ENCODE measurements around the gene TUB.
A peak's percentile ranks its signal among the peaks of the same experiment; 100 is the strongest.

The TUB gene

GRCh38 chr11:8097062-8097461 is 16.1 kb downstream of the TUB start (continued):
- no peak for TF ChIP-seq ZNF211 (tag by site-specific recombination; IDR thresholded peaks at IDR 0.05; ENCODE audit: low read depth)
- no peak for TF ChIP-seq ZNF132 (tag by site-specific recombination; IDR thresholded peaks at IDR 0.05; ENCODE audit: borderline replicate concordance)
- TF ChIP-seq ZNF133 (tag by site-specific recombination; IDR thresholded peaks at IDR 0.05), result no peak
- TF ChIP-seq, protein P1, sequence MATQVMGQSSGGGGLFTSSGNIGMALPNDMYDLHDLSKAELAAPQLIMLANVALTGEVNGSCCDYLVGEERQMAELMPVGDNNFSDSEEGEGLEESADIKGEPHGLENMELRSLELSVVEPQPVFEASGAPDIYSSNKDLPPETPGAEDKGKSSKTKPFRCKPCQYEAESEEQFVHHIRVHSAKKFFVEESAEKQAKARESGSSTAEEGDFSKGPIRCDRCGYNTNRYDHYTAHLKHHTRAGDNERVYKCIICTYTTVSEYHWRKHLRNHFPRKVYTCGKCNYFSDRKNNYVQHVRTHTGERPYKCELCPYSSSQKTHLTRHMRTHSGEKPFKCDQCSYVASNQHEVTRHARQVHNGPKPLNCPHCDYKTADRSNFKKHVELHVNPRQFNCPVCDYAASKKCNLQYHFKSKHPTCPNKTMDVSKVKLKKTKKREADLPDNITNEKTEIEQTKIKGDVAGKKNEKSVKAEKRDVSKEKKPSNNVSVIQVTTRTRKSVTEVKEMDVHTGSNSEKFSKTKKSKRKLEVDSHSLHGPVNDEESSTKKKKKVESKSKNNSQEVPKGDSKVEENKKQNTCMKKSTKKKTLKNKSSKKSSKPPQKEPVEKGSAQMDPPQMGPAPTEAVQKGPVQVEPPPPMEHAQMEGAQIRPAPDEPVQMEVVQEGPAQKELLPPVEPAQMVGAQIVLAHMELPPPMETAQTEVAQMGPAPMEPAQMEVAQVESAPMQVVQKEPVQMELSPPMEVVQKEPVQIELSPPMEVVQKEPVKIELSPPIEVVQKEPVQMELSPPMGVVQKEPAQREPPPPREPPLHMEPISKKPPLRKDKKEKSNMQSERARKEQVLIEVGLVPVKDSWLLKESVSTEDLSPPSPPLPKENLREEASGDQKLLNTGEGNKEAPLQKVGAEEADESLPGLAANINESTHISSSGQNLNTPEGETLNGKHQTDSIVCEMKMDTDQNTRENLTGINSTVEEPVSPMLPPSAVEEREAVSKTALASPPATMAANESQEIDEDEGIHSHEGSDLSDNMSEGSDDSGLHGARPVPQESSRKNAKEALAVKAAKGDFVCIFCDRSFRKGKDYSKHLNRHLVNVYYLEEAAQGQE (tag by site-specific recombination; IDR thresholded peaks at IDR 0.05), result no peak
- no peak for TF ChIP-seq ZNF629 (tag by site-specific recombination; IDR thresholded peaks at IDR 0.05)
- no peak for TF ChIP-seq EGR2 (tag by site-specific recombination; IDR thresholded peaks at IDR 0.05; ENCODE audit: low read depth)

GRCh38 chr11:8097468-8097867 is 16.5 kb downstream of the TUB start:
- POLR2A ChIA-PET, result interaction anchor here (0.6 kb wide), 1 partner anchor 14 kb away, joined by 4 read pairs; no protein-coding TSS in a partner anchor
- Histone ChIP-seq H3K4me1 (ENCODE audit: control insufficient read depth, insufficient read depth, low read length) (no peaks in the 10 kb centered on the region), H3K36me3 (ENCODE audit: control insufficient read depth in 2 of 2, insufficient read depth in 1 of 2, low read length in 2 of 2) (peaks cover 0 to 100% of the 10 kb centered on the region in 2 experiments; a peak in 1 of 3 replicates), H3K9me3 (ENCODE audit: control insufficient read depth, insufficient read depth, low read depth, low read length) (no peaks in the 10 kb centered on the region), H3K27ac (ENCODE audit: extremely low read depth, low read depth, low read length) (no peak overlapping the region), H3K4me3 (ENCODE audit: low read depth, low read length) (no peak overlapping the region)
- CTCF ChIA-PET, result interaction anchor here (0.6 to 19.6 kb wide), 7 partner anchors 12 to 401 kb away, joined by 3 to 532 read pairs (median 25); no protein-coding TSS in a partner anchor
- TF ChIP-seq ZNF664 (tag by site-specific recombination; IDR thresholded peaks at IDR 0.05) (no peak), ZNF600 (tag by site-specific recombination; IDR thresholded peaks at IDR 0.05) (0 out of 2 replicates have a peak, but pooled peaks have one; percentile 12)

DNA sequence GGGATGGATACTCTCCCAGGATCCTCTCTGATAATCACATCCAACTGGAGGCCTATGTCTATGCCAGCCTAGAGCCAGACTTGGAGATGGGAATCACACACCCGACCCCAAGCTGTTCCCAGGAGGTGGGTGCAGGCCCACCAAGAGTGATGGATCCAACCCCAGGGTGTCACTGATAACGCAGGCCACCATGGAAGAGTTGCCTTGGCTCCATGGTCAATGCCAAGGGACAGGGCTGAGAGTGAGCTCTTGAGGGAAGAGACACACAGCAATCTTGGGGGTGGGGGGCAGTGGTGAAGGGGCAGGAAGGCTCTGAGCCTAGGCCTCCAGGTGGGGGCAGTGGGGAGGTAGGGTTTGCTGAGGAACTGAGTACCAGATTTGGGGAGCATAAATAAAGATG is 16.9 kb downstream of the TUB start:
- ChIA-PET POLR2A (interaction anchor here (0.6 to 1.3 kb wide), 2 partner anchors 15 to 111 kb away, joined by 3 to 4 read pairs; partner anchors contain the start of gene EIF3F), CTCF (interaction anchor here (0.6 to 19.6 kb wide), 11 partner anchors 11 to 401 kb away, joined by 3 to 532 read pairs (median 11); no protein-coding TSS in a partner anchor)
- no peaks in the 10 kb centered on the region for H3K9me3 ChIP-seq (ENCODE audit: control insufficient read depth, insufficient read depth, low read depth, low read length)
- no peak overlapping the region for H3K4me3 ChIP-seq (ENCODE audit: low read depth, low read length)
- H3K36me3 ChIP-seq (ENCODE audit: control insufficient read depth in 2 of 2, insufficient read depth in 1 of 2, low read length in 2 of 2), result peaks cover 0 to 100% of the 10 kb centered on the region in 2 experiments; a peak in 1 of 3 replicates
- TF ChIP-seq, protein P2, sequence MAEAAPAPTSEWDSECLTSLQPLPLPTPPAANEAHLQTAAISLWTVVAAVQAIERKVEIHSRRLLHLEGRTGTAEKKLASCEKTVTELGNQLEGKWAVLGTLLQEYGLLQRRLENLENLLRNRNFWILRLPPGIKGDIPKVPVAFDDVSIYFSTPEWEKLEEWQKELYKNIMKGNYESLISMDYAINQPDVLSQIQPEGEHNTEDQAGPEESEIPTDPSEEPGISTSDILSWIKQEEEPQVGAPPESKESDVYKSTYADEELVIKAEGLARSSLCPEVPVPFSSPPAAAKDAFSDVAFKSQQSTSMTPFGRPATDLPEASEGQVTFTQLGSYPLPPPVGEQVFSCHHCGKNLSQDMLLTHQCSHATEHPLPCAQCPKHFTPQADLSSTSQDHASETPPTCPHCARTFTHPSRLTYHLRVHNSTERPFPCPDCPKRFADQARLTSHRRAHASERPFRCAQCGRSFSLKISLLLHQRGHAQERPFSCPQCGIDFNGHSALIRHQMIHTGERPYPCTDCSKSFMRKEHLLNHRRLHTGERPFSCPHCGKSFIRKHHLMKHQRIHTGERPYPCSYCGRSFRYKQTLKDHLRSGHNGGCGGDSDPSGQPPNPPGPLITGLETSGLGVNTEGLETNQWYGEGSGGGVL (tag by site-specific recombination; IDR thresholded peaks at IDR 0.05), result no peak
- TF ChIP-seq ZNF48 (tag by site-specific recombination; IDR thresholded peaks at IDR 0.05) (no peak), IKZF3 (tag by site-specific recombination; IDR thresholded peaks at IDR 0.05) (no peak), ZNF610 (tag by site-specific recombination; IDR thresholded peaks at IDR 0.05; ENCODE audit: borderline replicate concordance) (no peak), ZNF366 (tag by site-specific recombination; conservative IDR thresholded peaks at IDR 0.05) (no peak), ZNF544 (tag by site-specific recombination; IDR thresholded peaks at IDR 0.05) (no peak)
- TF ChIP-seq, protein P3, sequence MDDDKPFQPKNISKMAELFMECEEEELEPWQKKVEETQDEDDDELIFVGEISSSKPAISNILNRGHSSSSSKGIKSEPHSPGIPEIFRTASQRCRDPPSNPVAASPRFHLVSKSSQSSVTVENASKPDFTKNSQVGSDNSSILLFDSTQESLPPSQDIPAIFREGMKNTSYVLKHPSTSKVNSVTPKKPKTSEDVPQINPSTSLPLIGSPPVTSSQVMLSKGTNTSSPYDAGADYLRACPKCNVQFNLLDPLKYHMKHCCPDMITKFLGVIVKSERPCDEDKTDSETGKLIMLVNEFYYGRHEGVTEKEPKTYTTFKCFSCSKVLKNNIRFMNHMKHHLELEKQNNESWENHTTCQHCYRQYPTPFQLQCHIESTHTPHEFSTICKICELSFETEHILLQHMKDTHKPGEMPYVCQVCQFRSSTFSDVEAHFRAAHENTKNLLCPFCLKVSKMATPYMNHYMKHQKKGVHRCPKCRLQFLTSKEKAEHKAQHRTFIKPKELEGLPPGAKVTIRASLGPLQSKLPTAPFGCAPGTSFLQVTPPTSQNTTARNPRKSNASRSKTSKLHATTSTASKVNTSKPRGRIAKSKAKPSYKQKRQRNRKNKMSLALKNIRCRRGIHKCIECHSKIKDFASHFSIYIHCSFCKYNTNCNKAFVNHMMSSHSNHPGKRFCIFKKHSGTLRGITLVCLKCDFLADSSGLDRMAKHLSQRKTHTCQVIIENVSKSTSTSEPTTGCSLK (tag by site-specific recombination; IDR thresholded peaks at IDR 0.05), result no peak
- H3K27ac ChIP-seq (ENCODE audit: extremely low read depth, low read depth, low read length), result no peak overlapping the region
- no peaks in the 10 kb centered on the region for H3K4me1 ChIP-seq (ENCODE audit: control insufficient read depth, insufficient read depth, low read length)
